Cortex of kidney (tissue), 1 donor: ENCODE data around the gene VPS13C.
A peak's percentile ranks its signal among the peaks of the same experiment; 100 is the strongest.

Experiments used
- DNase-seq: peaks from one replicate; lab custom pipeline; 2025; lab: John Stamatoyannopoulos, UW

VPS13C gene, protein sequence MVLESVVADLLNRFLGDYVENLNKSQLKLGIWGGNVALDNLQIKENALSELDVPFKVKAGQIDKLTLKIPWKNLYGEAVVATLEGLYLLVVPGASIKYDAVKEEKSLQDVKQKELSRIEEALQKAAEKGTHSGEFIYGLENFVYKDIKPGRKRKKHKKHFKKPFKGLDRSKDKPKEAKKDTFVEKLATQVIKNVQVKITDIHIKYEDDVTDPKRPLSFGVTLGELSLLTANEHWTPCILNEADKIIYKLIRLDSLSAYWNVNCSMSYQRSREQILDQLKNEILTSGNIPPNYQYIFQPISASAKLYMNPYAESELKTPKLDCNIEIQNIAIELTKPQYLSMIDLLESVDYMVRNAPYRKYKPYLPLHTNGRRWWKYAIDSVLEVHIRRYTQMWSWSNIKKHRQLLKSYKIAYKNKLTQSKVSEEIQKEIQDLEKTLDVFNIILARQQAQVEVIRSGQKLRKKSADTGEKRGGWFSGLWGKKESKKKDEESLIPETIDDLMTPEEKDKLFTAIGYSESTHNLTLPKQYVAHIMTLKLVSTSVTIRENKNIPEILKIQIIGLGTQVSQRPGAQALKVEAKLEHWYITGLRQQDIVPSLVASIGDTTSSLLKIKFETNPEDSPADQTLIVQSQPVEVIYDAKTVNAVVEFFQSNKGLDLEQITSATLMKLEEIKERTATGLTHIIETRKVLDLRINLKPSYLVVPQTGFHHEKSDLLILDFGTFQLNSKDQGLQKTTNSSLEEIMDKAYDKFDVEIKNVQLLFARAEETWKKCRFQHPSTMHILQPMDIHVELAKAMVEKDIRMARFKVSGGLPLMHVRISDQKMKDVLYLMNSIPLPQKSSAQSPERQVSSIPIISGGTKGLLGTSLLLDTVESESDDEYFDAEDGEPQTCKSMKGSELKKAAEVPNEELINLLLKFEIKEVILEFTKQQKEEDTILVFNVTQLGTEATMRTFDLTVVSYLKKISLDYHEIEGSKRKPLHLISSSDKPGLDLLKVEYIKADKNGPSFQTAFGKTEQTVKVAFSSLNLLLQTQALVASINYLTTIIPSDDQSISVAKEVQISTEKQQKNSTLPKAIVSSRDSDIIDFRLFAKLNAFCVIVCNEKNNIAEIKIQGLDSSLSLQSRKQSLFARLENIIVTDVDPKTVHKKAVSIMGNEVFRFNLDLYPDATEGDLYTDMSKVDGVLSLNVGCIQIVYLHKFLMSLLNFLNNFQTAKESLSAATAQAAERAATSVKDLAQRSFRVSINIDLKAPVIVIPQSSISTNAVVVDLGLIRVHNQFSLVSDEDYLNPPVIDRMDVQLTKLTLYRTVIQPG (N-terminal part only)

DNA sequence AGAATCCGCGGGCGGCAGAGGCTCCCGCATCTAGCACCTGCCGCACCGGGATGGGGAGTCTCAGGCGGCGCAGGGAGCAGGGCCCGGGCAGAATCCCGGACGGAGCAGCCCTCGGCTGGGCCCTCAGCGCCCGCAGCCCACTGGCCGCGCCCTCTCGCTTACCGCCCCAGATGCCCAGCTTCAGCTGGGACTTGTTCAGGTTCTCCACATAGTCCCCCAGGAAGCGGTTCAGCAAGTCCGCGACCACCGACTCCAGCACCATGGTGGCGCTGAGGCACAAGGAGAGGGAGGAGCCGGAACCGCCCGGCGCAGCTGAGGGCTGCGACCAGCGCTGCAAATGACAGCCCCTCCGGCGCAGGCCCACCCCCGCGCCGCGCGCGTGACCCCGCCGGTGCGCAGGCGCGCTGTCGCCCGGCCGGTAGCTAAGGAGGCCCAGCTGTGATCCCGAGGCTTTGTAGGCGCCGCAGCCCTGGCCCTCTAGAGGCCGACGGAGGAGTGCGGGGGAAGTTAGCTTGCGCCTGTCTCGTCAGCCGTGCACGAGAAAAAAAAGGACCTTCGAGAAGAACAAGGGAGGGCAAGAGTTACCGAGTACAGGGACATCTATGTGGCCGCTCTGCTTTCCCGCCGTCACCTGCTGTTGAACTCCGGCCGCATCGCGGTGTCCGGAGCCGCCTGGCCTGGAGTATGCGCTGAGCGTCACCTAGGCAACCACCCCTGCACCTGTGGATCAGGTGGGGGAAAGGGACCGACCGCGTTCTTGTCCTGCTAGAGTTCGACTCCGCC lies at the start of gene VPS13C:
Gene VPS13C (minus strand): TSS at position 335 of the 783 bp plus-strand sequence. CDS start 73 bp downstream, at position 262.
- peak; percentile 64 for DNase-seq

GRCh38 chr15:62109437-62109836 lies 49.2 kb upstream of the VPS13C start:
- DNase-seq = no peak

DNA sequence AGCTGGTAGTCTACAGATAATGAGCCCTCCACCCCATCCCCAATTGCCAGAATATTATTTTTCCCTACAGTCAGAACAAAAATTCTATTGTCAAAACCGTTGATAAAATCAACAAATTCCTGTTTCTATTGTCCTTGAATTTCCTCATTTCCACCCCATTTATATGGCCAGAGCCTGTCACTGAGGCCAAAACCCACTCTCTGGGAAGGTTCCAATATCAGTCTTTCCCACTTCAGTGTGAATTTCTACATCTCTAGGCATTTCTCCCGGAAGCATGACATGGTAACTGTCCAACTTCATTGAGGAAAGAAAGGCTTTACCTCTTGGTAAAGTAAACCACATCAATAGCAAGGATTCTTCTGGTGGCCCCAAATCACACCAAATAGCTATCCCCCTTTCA lies 48.2 kb upstream of the VPS13C start:
- DNase-seq = no peak

GRCh38 chr15:62107571-62108121 lies 47.4 kb upstream of the VPS13C start:
- DNase-seq = no peak

DNA sequence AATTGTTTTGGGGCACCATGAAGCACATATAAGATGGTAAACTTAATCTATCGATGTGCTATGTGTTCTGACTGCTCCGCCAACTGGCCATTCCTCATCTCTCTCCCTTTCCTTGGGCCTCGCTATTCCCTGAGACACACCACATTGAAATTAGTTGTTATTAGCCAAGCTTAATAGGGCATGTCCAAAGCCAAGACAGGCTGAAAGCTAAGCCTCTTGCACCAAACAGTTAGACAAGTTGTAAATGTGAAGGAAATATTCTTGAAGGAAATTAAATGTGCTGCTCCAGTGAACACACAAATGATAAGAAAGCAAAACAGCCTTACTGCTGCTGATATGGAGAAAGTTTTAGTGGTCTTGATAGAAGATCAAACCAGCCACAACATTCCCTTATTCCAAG lies 45.8 kb upstream of the VPS13C start:
- DNase-seq = no peak

DNA sequence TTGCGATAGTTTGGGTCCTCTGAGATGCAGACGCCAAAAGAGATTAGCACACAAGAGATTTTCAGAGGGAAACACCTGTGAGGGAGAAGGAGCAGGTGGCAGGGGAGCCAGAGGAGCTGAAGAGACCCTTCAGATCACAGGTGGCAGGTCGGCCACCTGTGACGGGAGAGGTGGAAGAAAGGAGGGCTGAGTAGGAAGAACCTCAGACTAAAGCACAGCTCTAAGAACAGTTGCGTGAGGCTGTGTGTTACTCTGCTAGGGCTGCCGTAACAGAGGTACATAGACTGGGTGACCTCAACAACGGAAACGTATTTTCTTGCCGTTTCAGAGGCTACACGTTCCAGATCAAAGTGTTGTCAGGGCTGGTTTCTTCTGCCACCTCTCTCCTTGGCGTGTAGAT lies 45.0 kb upstream of the VPS13C start:
- no peak for DNase-seq

DNA sequence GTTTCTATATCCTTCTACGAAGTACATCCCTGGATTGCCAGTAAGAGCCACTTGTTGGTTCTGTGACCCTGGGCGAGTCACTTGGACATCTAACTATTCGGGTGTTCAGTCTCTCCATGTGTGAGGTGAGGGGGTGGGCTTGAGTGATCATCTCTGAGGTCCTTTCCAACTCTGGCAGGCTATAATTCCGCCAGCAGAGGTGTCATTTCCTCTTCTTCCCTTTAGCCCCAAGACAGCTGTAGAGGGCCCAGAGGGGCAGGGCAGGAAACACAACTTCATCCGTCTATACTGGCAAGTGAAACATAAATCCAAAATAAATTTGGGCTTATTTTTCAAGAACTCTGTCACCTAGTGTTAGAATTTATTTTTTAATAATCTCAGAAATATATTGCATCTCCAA lies 44.6 kb upstream of the VPS13C start:
- no peak for DNase-seq

DNA sequence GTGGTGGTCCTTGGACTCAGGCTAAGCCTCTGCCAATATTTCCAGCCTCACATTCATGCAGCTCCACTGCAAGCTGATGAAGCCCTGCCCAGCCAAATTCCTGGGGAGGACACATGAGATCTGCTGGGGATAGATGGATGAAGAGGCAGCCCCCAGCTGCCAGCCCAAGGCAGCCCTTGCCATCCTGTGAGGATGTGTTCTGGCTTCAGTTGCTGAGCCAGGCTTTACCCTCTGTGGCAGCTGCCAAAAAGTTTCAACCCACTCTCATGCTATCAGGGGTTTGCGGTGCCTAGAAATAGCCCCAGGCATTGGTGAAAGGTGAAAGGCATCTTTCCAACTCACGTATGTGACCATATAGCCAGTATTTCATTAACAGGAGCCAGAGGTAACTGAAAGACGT lies 44.2 kb upstream of the VPS13C start:
- DNase-seq = no peak

DNA sequence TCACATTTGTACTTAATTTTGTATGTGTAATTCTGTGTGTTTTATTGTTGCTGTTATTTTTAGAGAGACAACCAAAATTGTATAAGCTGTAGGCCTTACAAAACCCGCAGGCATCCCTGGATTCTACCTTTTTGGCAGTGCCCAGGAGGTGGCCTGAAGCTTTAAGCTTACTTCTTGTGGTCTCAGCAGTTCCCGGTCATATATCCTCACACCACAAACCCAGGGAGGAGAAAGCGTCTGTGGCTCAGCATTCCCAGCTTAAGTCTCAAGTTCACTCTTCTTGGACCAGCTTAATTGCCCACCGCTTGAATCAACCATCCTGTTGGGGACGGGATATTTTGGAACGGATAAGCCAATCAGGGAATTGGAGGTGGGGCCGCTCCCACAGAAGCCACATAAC lies 43.2 kb upstream of the VPS13C start:
- no peak for DNase-seq

GRCh38 chr15:62099094-62099601 lies 38.9 kb upstream of the VPS13C start:
- no peak for DNase-seq

DNA sequence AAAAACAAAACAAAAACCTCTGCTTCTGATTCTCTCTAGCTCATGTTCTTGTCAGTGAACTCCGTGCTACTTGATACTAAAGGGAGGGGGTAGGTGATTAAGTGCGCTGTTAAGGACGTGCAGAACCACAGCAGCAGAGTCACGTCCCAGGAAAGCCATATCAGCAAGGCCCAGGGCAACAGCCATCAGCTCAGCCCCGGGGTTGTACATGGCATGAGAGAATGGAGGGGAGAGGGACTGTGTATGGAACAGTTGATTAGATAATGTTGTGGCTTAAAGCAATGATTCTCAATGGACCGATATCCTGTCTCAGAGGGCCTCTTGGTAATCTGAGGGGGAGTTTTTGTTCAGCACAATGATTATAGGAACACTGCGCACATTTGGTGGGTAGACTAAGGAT lies 34.1 kb upstream of the VPS13C start:
- DNase-seq = no peak

DNA sequence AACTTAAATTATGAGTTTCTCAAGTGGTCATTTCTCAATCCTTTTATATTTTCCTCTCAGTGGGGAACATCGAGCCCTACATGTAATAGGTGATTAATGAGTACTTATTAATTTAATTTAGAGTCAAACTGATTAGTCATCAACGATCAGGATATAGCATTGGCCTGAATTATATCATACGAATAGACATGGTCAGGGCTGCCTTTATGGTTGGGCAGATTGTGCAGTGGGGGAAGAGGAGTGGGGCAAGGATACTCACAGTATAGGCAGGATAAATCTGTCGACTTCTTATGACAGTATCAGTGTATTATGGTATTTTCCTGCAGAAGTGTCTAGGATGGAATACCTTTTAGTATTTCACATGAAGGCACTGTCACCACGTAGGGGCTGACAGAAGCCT lies 33.6 kb upstream of the VPS13C start:
- DNase-seq = no peak

DNA sequence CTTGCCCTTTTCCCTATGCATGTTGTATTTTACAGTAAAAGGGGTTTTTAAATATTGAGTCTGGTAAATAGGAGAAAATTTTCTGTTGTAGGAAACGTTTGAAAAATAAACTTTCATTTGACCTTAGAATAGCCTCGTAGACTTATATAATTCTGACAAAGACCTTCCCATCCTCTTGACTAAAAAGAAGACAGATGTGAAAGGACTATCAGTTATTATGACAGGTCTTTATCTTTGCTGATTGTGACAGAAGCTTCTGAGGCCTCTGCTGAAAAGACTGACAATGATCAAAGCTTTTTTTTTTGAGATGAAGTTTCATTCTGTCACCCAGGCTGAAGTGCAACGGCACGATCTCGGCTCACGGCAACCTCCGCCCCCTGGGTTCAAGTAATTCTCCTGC lies 30.7 kb upstream of the VPS13C start:
- DNase-seq = no peak

DNA sequence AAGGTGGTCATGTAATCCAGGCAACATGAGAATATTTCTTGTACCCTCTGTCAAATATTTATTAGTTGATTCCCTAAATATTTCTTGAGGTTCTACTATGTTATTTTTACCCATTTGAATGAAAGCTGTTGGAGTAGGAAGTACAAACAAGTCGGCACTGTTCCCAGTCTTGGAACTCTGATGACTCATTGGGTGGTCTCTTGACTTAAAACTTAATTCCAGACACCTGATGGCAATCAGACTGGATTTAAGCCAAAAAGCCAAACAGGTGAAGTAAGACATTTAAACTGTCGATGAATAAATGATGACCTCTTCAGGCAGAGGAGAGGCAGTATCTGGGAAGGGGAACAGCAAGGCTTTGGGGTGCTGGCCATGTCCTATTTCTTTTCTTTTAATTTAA lies 29.4 kb upstream of the VPS13C start:
- no peak for DNase-seq

DNA sequence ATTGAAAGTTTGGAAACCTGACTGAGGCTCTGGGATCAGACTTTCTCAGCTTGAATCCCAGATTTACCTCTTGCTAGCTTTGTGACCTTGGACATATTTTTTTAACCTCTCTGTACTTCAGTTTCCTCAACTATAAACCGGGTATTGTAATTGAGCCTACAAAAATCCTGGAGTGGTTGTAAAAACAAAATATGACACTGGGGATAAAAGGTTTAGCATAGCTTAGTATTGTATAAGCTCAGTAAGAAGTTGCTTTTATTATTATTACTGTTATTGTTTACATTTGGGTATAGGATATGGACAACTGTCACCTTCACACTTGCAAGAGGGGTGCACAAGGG lies 28.1 kb upstream of the VPS13C start:
- no peak for DNase-seq

GRCh38 chr15:62087671-62088352 lies 27.6 kb upstream of the VPS13C start:
- DNase-seq = no peak

DNA sequence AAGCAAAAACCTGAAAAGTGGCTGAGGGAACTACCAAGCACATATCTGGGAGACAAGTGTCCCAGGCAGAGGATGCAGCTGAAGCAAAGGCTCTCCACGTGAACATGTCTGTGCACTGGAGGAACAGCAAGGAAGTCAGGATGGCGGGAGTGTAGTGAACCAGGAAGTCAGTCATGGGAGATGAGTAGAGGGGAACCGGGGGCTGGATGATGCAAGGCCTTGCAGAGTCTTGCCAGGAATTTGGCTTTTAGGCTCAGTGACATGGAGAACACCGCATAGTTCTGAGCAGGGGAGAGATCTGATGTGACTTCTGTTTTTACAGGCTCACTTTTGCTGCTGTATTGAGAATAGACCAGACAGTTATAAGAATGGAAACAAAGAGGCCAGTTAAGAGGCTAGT lies 25.5 kb upstream of the VPS13C start:
- no peak for DNase-seq

DNA sequence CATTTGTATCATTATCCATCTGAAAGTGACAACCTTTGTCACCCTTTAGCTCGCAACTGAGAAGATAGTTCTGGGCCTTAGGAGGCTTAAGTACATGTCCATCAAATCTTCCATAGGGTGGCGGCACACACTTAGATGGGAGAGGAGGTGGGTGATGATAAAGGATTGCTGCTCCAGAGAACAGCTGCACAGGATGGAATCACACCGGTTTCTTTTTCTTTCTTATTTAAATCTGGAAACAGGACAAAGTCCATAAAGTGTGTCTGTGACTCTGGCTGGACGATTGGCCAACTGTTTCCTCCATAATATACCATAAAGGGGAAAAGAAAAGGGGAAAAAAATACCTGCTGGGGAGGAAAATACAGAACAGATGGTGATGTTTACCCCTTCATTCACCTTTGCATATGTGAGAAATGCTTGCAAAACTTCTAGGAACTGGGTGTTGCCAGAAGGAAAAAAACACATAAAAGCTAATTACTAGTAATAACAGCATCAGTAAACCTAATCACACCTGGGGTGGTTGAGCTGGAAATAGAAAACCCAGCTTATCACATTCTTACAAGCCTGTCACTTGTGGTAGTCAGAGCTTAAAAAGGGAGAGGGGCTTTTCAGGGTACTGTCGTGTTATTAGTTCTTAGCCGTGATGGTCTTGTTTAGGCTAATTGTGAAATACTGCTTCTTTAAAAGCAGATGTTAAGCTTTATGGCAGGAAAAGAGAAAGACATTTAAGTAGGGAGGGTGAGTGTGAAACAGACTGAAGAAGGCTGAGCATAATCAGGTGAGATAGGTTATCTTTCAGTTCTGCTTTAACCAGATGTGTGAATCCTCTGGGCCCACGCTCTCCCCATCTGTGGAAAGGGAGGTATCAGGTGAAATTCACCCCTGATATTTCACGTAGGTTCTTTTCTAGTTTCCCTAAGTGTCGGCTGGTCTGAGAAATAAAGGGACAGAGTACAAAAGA lies 23.2 kb upstream of the VPS13C start:
- no peak for DNase-seq

DNA sequence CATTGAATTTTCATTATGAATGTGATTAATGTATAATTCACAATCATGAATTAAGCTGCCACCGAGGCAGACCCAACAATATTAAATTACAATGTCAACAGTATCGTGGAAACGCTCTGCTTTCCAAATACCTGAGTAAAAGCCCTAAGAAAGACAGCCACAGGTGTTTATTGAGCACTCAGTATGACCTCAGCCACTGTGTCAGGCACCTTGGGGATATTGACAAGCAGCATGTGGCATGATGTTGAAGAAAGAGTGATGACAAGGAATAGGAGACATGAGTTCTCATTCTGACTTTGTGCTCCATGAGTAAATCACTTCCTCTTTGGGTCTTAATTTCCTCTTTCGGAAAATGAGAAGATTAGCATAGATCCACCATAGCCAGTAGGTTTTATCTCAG lies 19.3 kb upstream of the VPS13C start:
- DNase-seq = no peak
